GM19397 (cell line): ENCODE results near the gene ADAMTS13.

Experiments used
- ATAC-seq: cut with Tn5 transposase; IDR thresholded peaks from one replicate; pipeline ENCODE4 v1.9.1; 2021; ENCODE audit warnings: mild to moderate bottlenecking, moderate library complexity; ENCODE audit not compliant: unreplicated experiment

ADAMTS13 gene

GRCh38 chr9:133488686-133489252 lies 66.6 kb downstream of the ADAMTS13 start:
- no peak for ATAC-seq

GRCh38 chr9:133489253-133490190 lies 67.4 kb downstream of the ADAMTS13 start:
- ATAC-seq: no peak

- no peak for ATAC-seq
Observed at GRCh38 chr9:133490201-133490681, 68.1 kb downstream of the ADAMTS13 start.

GRCh38 chr9:133490865-133491655 lies 68.9 kb downstream of the ADAMTS13 start:
- no peak for ATAC-seq

- no peak for ATAC-seq
Observed at GRCh38 chr9:133491656-133491925, 69.4 kb downstream of the ADAMTS13 start.

- no peak for ATAC-seq
Observed at GRCh38 chr9:133492061-133493021, 70.2 kb downstream of the ADAMTS13 start.

GRCh38 chr9:133493428-133493827 lies 71.3 kb downstream of the ADAMTS13 start:
- no peak for ATAC-seq

- ATAC-seq: no peak
Observed at GRCh38 chr9:133493845-133494540, 71.8 kb downstream of the ADAMTS13 start.

- no peak for ATAC-seq
Observed at GRCh38 chr9:133494636-133495326, 72.6 kb downstream of the ADAMTS13 start.

GRCh38 chr9:133495327-133496293 lies 73.4 kb downstream of the ADAMTS13 start:
- no peak for ATAC-seq

GRCh38 chr9:133496861-133497842 lies 75.0 kb downstream of the ADAMTS13 start:
- no peak for ATAC-seq

GRCh38 chr9:133499132-133499891 lies 77.1 kb downstream of the ADAMTS13 start:
- ATAC-seq: no peak

GRCh38 chr9:133499892-133500270 lies 77.7 kb downstream of the ADAMTS13 start:
- ATAC-seq: no peak

GRCh38 chr9:133502112-133502511 lies 79.9 kb downstream of the ADAMTS13 start:
- ATAC-seq: no peak

GRCh38 chr9:133505186-133505830 lies 83.1 kb downstream of the ADAMTS13 start:
- no peak for ATAC-seq
